Measurements from ENCODE around the gene SNRPD1.
"Not testable (repeated sequence)": the region's sequence is repeated elsewhere in the genome, so short reads cannot be mapped to it uniquely, and the experiment has no call there.

SNRPD1 gene

DNA sequence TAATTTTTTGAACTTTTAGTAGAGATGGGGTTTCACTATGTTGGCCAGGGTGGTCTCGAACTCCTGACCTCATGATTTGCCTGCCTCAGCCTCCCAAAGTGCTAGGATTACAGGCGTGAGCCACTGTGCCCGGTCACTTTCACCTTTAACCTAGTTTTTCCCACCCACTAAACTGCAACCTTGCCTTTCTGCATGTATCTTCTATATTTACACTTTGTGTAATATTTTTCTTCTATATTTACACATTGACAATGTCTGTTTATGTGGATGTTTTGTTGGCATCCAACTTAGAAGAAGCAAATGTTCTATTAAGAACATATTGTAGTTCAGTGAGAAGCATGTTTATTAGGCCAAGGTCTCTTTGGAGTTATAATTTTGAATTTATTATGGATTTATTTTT is 26.7 kb downstream of the SNRPD1 start:
- no peak for DNase-seq

DNA sequence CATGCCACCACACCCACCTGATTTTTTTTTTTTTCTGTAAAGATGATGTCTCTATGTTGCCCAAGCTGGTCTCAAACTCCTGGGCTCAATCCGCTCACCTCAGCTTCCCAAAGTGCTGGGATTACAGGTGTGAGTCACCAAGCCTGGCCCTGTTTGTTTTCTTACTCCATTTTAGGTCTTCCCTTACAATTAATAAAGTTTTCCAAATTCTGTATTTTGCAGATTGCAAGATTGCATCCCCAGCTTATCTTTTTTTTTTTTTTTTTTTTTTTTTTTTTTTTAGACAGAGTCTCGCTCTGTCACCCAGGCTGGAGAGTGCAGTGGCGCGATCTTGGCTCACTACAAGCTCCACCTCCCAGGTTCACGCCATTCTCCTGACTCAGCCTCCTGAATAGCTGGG is 28.3 kb downstream of the SNRPD1 start:
- not testable (repeated sequence) for DNase-seq

DNA sequence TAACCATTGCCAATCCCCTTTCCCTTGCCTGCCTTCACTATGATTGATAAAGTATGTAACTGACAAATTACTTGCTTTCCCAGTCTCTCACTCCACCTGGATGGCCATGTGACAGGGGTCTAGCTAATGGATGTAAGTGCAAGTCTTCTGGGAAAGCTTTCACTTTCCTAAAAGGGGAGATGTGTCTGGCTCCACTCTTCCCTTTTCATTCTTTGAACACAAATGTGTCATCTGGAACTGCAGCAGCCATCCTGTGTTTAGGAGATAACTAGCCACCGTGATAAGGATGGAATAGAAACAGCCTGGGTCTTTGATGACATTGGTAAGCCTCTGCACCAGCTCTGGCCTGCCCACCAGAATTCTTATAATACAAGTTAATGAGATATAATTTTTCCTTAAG is 38.2 kb downstream of the SNRPD1 start:
- DNase-seq = no peak

DNA sequence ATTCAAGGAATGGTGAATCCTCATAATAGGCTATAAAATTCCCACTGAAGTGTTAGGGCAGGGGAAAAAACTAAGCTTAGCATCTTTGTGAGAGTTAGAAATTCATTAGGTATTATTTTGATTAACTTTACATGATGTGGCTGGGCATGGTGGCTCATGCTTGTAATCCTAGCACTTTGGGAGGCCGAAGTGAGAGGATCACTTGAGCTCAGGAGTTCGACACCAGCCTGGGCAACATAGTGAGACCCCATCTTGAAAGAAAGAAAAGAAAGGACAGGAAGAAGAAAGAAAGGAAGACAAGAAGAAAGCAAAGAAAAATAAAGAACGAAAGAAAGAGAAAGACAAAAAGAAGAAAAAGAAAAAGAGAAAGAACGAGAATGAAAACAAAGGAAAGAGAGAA is 40.0 kb downstream of the SNRPD1 start:
- no peak for DNase-seq

- no peak for DNase-seq
Measured at GRCh38 chr18:21653361-21653760, 41.2 kb downstream of the SNRPD1 start.

DNA sequence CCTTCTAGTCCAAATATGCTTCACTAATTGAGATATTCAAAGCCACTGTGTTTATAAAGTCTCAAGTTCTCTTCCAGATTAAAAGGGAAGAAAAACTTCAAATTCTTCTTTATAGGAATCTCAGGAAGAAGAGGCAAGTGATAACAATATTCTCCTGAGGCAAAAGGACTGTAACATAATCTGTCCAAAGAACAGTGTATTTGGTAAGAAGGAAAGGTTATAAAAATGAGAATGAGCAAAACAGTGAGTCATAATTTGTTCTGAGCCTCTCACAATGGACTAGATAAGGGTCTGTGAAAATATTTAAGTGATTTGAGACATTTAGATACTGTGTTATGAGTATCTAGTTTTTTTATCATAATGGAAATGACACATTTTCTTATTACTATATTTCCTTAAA is 44.3 kb downstream of the SNRPD1 start:
- no peak for DNase-seq

GRCh38 chr18:21660078-21660477 is 48.0 kb downstream of the SNRPD1 start:
- DNase-seq = no peak

DNA sequence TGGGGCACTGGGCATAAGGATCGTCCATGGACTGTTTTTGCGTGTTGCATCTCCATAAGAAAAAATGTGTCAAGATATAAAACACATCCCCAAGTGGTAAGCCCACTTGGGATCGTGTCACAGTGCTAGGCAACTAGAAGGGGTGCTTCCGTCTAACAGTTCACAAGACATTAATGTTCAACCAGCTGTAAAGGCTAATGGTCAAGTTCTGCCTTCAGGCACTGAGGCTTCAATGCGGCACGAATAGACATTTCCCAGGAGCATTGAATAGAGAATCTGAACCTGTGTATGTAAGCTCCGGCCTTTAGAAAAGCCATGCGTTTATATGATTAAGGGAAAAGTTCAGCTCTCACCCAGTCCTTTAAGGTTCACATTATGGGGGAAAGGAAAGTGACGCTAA is 50.5 kb downstream of the SNRPD1 start:
- no peak for DNase-seq

GRCh38 chr18:21663578-21663977 is 51.5 kb downstream of the SNRPD1 start:
- no peak for DNase-seq

DNA sequence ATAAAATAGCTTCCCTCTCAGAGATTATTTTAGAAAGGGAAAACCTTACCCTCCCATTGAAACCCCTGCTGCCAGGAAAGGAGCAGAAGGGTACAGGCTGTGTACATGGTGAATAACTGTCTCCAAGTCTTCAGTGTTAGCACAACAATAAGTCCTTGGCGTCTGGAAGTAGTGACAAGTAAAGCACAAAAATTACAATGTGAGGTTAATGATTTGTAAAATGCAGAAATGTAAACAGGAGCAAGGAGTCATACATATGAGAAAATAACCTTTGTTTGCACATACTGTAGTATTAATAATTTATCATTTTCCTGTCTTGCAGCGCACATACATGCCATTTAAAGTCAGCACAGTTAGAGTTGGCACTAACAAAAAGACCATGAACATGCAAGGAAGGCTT is 52.0 kb downstream of the SNRPD1 start:
- DNase-seq = no peak

DNA sequence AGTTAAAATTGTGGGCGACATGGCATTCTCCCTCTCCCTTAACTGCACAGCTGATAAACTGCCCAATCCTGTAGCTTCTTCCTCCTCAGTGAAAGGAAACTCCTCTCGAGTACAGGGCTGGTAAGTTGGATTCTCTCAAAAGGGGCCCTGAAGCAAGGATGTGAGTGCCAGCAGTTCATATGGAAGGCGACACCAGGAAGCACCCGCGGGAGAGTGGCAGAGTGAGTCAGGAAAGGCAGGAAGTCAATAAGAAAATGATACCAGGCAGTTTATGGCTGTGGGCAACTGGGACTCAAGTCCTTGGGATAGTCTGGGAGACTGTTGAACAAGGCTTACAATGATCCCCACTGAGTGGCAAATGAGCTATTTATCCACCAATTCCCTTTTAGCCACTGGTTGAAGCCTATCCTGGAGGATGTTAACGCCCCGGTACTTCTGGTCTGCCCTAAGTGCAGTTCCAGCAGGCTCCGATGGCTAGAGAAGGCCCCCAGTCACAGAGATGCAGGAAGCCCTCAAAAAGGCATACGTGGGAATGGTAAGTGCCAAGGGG is 57.7 kb downstream of the SNRPD1 start:
- DNase-seq = no peak

GRCh38 chr18:21672521-21673267 is 60.6 kb downstream of the SNRPD1 start:
- DNase-seq = no peak

- DNase-seq = not testable (repeated sequence)
Measured at GRCh38 chr18:21675354-21675753, 63.2 kb downstream of the SNRPD1 start.

DNA sequence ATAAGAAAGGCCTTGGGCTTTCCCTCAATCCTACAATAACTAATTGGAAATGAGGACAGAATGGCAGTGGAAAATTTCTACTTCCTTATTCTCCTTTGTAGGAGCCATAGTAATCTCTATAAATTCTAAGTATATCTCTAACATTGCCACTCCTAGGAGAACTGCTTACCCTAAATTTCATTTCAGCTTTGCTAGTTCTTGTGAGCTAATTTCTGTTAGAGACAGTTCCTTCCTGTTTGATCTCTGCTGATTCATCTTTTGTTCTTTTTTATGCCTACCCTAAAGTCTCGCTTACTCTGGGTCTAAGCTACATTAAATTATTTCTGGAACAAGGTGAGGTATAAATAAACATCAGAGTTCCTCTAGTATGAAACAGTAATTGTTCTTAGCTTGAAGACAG is 66.7 kb downstream of the SNRPD1 start:
- DNase-seq = peak in 1 of 2 donors; percentile 74

DNA sequence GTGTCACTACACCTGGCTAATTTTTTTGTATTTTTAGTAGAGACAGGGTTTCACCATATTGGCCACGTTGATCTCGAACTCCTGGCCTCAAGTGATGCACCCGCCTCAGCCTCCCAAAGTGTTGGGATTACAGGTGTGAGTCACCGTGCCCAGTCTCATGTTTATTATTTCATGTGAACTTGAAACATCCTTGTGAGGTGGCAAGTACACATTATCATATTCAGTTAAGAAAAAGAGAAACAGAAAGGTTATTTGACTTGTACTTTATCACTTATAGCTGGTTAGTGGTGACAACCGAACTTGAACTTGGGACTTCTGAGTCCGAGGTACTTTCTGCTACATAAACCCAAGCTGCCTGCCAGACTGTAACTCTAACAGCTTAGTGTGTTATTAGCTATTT is 68.0 kb downstream of the SNRPD1 start:
- DNase-seq = no peak

DNA sequence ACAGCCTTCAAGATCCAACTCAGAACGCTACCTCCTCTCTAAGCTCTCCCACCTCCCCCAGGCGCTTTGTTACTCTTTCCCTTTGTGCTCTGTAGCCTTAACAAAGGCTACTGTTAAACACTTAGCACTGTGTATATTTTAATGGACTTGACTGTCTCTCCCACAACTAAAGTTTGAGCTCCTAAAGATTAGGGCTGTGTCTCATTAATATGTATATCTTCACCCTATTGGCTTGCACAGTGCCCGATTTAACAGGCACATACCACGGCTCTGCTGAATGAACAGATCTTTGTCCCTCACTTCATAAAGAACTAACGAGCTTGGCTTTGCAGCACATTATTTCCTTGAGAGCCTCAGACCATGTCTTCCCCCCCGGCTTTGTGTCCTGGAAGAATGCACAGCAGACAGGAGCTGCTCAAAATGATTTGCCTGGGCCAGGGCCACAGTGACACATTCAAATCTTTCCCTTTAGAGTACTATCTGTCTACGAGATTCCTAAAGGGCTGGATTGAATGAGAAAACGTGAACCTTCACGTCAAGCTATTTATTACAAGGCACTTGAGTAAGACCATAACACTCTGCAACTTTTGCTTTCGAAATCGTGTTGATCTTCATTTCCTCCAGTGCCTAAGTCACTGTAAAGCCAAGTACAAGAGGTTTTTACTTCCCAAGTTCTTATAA is 70.4 kb downstream of the SNRPD1 start:
- DNase-seq = peak in 1 of 2 donors; percentile 69
